ENCODE results near the gene MAP3K2.

MAP3K2 gene

DNA sequence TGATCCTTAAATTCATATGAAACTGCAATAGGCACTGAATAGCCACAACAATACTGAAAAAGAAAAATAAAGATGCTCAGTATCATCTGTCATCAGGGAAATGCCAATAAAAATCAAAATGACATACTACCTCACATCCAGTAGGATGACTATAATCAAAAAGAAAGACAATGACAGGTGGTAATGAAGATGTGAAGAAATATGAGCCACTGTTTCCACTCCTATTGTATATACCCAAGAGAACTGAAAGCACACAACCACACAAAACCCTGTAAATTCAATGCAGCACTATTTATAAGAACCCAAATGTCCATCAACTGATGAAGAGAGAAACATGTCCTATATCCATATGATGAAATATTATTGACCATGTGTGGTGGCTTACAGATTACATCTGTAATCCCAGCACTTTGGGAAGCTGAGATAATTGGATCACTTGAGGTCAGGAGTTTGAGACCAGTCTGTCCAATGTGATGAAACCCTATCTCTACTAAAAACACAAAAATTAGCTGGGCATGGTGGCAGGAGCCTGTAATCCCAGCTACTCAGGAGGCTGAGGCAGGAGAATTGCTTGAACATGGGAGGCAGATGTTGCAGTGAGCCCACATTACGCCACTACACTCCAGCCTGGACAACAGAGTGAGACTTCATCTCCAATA is 39.9 kb downstream of the MAP3K2 start:
- no peak for DNase-seq (ENCODE audit: low spot score)

DNA sequence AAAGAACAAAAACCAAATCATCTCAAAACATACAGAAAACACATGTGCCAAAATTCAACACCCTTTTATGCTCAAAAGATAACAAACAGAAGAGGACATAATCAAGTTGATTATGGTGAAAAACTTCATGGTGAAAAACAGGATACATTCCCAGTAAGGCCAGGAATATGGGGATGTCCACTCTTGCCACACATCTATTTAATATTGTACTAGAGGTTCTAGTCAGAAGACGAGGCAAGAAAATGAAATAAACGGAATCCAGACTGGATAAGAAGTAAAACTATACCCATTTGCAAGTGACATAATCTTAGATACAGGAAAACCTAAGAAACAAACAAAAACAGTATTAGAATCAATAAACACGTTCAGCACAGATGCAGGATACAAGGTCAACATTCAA is 40.8 kb downstream of the MAP3K2 start:
- no peak for DNase-seq (ENCODE audit: low spot score)

DNA sequence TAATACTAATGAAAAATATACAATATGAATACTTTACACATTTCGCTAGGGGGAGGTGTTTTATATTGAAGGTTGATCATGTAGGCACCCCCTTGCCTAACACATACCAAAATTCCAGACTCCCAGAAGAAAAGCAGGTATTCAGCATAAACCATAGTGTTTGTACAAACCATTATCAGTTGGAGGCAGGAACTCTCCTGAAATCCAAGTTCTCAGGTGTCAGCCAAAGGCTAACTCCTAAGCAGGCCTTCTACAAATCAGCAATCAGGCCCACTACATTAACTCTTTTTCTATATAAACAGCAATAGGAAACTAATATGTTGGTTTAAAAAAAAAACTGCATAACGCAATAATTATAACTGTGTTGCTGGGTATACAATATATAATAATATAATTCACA is 44.5 kb downstream of the MAP3K2 start:
- DNase-seq (ENCODE audit: low spot score) = no peak

DNA sequence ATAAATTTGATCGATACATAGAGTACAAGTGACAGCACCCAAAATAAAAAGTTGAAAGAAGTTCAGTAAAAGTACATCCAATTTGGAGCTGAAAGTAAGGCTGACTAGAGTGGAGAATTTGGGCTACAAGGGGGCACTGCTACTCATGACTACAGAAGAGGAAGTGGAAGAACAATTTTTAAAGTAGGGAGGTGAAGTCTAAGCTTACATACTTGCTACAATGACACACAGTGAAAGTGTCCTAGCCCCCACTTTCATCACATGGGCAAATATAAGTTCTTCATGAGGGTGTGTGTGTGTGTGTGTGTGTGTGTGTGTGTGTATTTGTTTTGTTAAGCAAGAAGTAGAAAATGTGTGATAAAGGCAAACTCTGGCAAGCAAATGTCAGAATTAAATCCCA is 45.7 kb downstream of the MAP3K2 start:
- DNase-seq (ENCODE audit: low spot score) = no peak

DNA sequence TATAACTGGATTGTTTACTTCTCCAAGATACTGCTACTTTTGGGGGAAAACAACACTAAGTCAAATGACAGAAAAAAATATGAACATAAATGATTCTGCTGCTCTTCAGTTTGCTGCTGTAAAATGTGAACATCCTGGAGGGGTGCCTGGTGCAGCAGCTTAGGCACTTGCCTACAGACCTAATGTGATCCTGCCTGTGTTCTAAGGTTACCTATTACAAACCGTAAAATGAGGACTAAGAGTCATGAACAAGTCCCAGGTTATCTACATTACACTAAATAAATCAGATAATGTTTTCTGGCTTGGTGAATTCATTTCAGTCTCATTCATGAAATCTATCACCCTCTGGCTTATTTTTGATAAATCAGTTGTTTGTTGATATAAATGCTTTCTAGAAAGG is 55.4 kb downstream of the MAP3K2 start:
- no peak for DNase-seq (ENCODE audit: low spot score)

DNA sequence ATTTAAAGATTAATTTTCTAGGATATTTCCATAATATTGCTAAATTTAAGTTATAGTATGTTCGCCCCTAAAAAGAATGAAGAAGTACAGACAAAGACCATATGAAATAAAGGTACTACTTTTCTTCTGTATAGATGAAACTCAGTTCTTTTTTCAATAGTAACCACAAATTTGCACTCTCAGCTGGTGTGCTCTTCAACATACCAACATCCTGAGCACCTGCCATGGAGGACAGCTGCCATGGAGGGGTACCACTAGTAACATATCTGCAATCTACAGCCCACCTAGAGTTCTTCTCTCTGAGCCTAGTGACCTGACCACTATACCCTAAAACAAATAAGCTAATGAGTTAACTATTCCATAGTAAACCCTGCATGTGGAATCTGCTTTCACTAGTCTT is 57.0 kb downstream of the MAP3K2 start:
- no peak for DNase-seq (ENCODE audit: low spot score)

DNA sequence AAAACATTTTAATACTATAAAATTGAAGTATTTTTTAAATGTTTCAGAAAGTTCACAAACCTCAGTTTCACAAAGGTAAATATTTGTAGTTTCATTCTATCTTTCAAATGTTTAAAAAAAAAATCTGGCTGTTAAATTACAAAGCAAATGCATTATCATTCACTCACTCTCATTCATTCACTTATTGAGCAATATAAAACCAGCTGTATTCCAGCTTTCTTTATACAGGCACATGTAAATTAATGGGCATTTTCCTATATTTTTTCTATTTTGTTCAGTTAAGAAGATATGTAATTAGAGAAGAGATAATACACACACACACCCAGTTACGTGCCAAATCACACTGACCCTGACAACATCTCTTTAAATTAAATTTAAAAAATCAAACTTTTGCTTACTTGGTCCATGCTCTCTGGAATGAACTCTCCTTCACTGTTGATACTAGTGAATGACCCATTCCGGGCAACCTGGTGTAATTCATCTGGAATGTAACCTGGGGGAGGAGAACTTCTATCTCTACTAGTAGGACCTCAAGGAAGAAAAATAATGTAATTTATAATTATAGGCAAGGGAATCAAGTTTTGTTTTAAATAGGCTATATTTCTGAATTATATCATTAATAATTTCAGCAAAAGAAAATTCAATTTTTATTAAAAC is 61.4 kb downstream of the MAP3K2 start:
- DNase-seq (ENCODE audit: low spot score) = no peak

DNA sequence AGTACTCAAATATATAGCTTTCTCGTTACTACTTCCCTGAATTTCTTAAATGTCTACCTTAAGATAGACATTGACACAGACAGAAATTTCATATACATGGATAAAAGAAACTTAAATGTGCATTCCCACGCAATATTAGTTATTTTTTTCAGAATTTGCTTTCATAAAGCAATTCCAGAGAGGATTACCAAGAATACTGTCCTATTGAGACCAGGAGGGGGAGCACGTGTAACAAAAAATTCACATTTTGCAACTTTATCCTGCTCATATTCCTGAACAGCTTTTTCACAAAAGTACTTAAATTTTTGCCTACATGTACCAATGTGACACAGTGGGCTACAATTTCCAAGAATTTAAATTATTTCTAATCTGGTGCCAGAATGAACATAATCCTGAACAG is 63.1 kb downstream of the MAP3K2 start:
- DNase-seq (ENCODE audit: low spot score) = peak; percentile 3

DNA sequence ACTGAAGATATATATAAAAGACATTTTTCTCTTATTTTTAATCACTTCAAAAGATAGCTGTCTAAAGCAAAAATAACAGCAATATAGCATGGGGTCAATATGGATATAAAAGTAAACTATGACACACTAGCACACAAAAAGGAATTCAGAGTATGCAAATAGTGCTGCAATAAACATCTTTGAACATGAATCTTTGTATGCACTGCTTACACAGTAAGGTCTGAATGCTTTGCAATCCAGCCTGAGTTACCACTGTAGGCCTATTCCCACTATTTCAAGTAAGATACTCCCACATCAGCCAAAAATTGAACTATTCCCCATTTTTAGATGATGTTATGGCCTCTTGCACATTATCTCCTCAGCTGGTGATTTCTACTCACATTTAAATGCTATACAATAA is 66.5 kb downstream of the MAP3K2 start:
- no peak for DNase-seq (ENCODE audit: low spot score)

DNA sequence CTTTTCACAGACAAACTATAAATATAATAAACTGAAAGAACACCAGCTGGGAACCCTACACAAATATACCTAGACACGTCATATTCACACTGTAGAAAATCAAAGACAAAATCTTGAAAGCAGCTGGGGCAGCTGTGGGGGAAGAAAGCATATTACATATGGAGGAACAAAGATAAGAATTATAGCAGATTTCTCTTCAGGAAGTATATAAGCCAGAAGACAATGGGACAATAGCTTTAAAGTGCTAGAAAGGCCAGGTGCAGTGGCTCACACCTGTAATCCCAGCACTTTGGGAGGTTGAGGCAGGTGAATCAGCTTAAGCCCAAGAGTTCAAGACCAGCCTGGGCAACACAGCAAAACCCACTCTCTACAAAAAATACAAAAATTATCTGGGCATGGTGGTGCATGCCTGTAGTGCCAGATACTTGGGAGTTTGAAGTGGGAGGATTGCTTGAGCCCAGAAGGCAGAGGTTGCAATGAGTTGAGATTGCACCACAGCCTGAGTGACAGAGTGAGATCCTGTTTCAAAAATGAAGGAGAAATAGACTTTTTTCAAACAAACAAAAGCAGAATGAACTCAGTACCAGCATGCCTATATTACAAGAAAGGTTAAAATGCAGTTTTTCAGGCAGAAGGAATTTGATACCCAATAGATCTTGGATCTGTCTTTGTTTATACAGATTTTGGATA is 67.0 kb downstream of the MAP3K2 start:
- DNase-seq (ENCODE audit: low spot score) = no peak

DNA sequence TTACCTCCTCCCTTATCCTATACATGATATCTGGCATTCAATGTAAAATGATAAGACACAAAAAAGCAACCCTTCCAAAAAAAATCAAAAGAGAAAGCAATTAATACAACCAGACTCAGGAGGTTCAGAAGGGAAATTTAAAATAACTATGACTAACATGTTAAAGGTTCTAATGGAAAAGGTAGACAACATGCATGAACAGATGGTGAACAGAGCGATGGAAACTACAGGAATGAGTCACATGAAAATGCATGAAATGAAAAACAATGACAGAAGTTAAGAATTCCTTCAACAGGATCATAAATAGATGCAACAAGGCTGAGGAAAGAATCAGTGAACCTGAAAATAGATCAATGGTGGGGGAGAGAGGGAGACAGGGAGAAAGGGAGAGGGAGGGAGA is 67.7 kb downstream of the MAP3K2 start:
- DNase-seq (ENCODE audit: low spot score) = no peak

DNA sequence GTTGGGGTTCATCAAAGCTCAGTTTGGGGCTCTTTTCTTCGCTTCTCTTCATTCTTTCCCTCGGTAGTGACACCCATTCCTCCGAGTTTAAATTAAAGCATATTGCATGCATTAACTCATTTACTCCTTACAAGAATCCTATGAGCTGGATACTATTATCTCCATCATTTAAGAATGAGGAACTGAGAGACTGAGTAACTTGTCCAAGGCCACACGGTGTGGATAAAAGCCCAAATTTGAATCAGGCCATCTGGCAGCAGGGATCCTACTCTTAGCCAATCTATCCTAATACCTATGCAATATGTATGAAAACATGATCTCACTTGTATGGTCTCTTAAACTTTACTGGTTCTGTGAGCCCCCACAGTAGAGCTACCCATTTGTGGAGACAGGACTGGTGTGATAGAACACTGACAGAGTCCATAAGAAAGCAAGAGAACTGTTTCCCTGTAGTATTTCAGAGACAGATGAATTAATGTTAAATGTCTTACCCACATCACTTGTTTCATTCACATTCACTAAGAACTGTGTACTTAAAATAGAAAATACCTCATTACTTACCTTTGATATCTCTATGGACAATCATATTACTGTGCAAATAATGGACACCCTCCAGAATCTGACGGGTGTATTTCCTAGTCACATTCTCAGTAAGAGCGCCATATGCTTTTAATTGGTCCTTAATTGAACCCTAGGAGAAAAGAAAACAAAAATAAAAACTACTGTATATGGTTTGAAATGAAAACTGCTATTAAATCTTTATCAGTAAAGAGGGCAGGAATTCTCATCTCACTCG is 73.4 kb downstream of the MAP3K2 start:
- DNase-seq (ENCODE audit: low spot score) = no peak

DNA sequence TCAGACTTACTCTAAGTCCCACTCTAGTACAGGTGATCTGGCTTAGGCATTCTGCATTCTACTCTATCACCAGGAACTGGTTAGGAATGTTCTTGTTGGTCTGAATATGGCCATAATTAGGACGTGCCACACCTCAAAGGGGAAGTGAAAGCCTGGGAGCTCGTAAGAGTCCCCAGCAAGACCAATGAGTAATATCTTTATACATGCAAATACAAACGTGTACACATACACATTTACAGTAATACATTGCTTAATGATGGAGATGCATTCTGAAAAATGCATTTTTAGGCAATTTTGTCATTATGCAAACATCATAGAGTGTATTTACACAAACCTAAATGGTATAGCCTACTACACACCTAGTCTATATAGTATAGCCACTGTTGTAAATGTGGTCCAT is 74.4 kb downstream of the MAP3K2 start:
- no peak for DNase-seq (ENCODE audit: low spot score)

DNA sequence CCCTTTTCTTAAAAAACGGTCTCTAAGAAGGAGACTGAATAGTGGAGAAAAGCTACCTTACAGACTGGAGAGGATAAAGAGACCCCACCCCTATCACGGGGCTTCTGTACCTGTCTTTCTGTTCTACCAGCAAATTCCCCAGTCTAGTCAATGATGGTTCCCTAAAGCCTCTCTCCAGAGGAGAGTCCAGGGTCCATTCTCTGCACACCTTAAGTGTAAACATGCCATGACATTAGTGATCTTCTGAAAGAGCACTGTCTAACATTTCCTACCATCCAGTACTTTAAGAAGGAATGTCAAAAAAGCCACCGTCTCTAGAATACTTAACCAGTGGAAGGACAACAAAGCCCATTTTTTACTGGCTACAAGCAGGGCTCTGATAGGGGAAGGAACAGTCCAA is 76.8 kb downstream of the MAP3K2 start:
- no peak for DNase-seq (ENCODE audit: low spot score)

DNA sequence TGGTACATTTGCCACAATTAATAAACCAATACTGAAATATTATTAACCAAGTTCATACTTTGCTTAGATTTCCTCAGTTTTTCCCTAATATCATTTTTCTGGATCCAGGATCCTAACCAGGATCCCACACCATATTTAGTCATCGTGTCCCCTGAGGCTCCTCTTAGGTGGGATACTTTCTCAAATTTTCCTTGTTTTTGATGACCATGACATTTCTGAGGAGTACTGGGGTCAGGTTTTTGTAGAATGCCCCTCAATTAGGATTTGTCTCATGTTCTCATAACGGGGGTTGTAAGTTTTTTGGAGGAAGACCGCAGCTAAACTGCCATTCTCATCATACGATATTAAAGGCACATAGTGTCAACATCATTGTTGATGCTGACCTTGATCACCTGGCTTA is 78.3 kb downstream of the MAP3K2 start:
- DNase-seq (ENCODE audit: low spot score) = no peak

DNA sequence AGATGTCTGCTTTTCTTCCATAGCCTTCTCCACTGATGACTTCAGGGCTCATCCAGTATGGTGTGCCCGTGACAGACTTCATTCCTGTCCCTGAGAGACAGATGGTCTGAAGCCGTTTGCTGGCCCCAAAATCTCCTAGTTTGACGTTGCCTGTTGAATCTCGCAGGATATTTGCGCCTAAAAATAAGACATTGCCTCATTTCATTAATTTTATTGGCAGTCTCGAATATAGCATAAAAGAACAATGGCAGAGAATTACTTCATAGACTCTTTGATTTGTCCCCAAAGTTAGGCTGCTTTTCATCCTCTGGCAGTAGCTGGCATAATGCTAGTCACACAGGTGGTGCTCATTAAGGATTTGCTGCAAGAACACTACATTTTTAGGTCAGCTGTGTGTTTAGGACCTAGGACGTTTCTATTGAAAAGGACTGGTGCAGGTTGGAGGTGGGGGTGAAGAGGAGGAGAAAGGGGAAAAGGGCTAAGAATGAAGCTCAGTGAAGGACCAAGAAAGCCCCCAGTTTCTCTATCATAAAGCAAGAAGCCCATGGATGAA is 79.1 kb downstream of the MAP3K2 start:
- no peak for DNase-seq (ENCODE audit: low spot score)

DNA sequence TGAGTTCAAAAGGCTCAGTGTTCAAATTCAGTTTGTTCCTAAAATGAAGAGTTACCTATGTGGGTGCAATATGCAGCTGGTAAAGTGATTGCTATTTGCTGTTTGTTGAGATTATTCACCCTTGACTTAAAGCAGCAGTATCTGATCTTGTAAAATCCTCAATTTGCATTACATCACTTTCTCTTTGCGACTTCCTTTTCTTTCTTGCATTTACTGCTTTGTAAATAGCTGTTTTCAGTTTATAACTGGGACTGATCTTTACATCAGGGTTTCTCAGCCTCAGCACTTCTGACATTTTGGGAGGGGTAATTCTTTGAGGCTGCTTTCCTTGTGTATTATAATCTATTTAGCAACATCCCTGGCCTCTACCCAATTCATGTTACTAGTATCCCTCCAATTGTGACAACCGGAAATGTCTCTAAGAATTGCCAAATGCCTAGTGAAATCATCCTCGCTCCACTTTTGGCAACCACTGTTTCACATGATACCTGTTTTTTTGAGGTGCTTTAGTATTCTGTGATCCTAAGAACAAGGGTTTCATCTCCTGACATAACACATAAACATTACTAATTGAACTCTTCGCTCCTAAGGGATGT is 81.7 kb downstream of the MAP3K2 start:
- no peak for DNase-seq (ENCODE audit: low spot score)

DNA sequence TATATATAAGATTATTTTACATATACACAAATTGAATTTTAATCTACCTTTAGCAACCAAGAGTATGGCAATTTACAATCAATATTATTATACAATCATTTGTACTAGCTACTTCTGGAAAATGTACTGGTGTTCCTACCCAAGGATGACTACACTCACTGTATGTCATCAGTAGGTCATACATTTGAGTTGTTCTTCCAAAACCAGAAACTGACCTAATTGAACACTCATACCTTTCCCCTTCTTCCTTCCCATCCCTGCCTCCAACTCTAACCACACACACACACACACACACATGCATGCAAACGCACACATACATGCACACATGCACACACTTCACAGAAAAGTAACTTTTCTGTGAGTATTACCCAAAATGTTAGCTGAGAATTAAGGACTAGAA is 85.6 kb downstream of the MAP3K2 start:
- DNase-seq (ENCODE audit: low spot score) = no peak

DNA sequence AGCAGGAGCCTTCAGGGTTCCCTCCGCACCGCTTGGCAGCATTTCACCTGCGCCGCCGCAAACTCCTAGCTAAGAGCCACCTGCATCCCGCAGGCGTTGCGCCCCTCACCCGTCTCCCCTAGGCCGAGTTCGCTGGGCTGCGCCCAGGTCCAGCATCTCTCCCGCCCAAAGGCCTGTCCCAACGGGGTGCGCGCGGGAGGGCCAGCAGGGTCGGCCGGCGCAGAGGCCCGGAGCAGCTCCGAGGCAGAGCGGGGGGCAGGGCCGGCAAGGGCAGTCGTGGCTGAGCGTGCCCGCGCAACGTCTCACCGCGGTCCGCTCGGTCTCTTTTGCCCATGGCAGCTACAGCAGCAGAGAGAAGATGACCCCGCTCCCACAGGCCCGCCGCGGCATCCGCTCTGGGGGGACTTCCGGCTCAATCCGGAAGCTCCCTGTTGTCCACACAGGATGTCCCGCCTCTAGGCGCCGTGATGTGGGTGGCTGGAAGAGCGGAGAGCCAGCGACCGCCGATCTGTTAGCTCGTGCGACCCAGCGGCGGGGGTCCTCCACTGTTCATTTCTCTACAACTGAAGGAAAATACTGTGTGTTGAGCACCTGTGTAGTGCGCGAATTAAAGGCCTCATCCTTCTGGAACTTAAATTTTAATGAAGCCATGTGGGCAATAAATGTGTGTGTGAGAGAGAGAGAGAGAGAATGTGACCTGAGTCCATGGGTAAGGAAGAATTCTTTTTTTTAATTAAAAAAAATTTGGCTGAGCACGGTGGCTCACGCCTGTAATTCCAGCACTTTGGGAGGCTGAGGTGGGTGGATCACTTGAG is 93.8 kb downstream of the MAP3K2 start, which contains the start of gene ERCC3:
Gene ERCC3, minus strand, starts transcription at position 397 of the 815 bp plus-strand sequence. Its CDS starts 63 bp downstream, at position 334.
- peak; percentile 78 for DNase-seq (ENCODE audit: low spot score)

DNA sequence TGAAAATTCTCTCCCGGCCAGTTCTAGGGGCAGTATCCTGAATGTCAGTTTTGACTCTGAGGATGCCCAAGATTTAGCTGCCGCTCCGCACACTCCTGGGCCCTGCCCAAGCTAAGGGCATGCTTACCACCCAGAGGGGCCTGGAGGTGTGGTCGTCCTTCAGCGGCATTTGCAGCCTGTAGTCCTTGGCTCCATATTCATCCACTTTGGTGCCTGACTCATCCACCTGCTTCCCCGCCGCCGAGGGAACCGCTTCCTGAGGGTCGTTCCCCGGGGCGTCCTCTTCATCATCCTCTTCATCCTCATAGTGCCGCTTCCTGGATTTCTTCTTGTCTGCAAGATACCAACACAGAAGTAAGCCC is 94.4 kb downstream of the MAP3K2 start:
- DNase-seq (ENCODE audit: low spot score) = no peak

DNA sequence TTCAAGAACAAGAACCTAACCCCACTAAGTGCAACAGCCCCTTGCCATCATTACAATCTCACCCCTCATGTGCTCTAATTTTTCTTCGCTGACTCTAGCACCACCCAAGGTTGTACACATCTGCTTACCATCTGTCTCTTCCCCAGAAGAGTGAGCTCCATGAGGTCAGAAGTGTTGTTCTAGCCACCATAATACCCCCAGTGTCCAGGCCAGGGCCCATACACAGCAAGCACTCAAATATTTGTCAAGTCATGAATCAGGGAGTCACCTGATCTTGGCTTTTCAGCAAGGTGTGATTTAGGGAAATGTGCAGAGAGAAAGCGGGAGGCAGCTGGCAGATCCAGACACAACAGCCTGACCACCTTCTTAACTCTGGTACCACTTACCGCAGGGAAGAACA is 99.5 kb downstream of the MAP3K2 start:
- DNase-seq (ENCODE audit: low spot score) = no peak
